ENCODE data around the gene ZNF747. TPM values are rescaled to one million over a fixed set of nuclear protein-coding genes. Genes with fewer than 3 reads are reported as not detected.

Gene ZNF747
- total RNA-seq, 1 experiment from 2014 or later: 10.9 TPM

DNA sequence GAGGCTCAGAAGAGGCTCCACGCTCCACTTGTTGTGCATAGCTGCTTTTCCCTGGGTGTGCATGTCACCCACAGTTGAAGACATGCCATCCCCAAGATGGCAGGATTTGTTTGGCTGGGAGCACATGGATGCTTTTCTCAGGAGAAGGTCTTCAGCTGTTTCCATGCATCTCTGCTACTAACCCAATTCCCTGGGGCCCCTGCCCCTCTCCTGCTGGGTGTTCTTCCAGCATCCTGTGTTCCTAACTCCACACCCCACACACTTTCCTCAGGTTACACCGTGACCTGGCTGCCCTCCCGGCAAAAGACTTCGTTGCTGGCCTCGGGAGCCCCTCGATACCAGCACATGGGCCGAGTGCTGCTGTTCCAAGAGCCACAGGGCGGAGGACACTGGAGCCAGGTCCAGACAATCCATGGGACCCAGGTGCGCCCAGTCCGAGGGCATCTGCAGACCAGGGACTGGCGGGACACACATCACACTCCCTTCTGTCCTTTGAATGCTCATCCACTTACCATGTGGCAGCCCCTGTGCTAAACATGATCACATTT lies 40.6 kb downstream of the ZNF747 start:
- 0 out of 2 replicates have a peak, but pooled peaks cover 3% of the 10 kb centered on the region for H3K4me1 ChIP-seq (ENCODE audit: control insufficient read depth, insufficient read depth, low read length)
- no peak overlapping the region for H3K4me3 ChIP-seq (ENCODE audit: low read depth in 2 of 2, low read length in 2 of 2)
- no peaks in the 10 kb centered on the region for H3K27me3 ChIP-seq (ENCODE audit: control insufficient read depth, insufficient read depth, low read length)
- intact Hi-C loops (cut with micrococcal nuclease; ENCODE audit: unreplicated experiment): no loop called here
- in situ Hi-C loops (cut with HindIII; ENCODE audit: low pct_unique_long_range_greater_than_20kb, low sequenced_read_pairs): no loop called here
- H3K27ac ChIP-seq (ENCODE audit: low read length): no peak overlapping the region
- ATAC-seq: peak; percentile 41; the same call in 1 of the 2 replicates
- no peaks in the 10 kb centered on the region for H3K36me3 ChIP-seq (ENCODE audit: control insufficient read depth, insufficient read depth, low read length)
- TF ChIP-seq POLR2AphosphoS5 (IDR thresholded peaks at IDR 0.05; ENCODE audit: low read depth, low read length) (no peak), TCF7L2 (IDR thresholded peaks at IDR 0.05; ENCODE audit: low read depth, low read length) (no peak)
- TF ChIP-seq, protein P1, sequence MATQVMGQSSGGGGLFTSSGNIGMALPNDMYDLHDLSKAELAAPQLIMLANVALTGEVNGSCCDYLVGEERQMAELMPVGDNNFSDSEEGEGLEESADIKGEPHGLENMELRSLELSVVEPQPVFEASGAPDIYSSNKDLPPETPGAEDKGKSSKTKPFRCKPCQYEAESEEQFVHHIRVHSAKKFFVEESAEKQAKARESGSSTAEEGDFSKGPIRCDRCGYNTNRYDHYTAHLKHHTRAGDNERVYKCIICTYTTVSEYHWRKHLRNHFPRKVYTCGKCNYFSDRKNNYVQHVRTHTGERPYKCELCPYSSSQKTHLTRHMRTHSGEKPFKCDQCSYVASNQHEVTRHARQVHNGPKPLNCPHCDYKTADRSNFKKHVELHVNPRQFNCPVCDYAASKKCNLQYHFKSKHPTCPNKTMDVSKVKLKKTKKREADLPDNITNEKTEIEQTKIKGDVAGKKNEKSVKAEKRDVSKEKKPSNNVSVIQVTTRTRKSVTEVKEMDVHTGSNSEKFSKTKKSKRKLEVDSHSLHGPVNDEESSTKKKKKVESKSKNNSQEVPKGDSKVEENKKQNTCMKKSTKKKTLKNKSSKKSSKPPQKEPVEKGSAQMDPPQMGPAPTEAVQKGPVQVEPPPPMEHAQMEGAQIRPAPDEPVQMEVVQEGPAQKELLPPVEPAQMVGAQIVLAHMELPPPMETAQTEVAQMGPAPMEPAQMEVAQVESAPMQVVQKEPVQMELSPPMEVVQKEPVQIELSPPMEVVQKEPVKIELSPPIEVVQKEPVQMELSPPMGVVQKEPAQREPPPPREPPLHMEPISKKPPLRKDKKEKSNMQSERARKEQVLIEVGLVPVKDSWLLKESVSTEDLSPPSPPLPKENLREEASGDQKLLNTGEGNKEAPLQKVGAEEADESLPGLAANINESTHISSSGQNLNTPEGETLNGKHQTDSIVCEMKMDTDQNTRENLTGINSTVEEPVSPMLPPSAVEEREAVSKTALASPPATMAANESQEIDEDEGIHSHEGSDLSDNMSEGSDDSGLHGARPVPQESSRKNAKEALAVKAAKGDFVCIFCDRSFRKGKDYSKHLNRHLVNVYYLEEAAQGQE (IDR thresholded peaks at IDR 0.05; ENCODE audit: insufficient read depth in 1 of 2, low read depth in 2 of 2, low read length in 1 of 2): no peak
- POLR2A ChIA-PET: interaction anchor here (0.6 kb wide), 1 partner anchor 63 kb away, joined by 6 read pairs; no protein-coding TSS in a partner anchor
- H3K9me3 ChIP-seq (ENCODE audit: control insufficient read depth, insufficient read depth, low read depth, low read length): no peaks in the 10 kb centered on the region
- no TSS peak for BruUV-seq (replicated peaks)
- CTCF ChIA-PET: no interaction called here
- DNase-seq (ENCODE audit: low read depth, low spot score): no peak

- DNase-seq (ENCODE audit: low read depth, low spot score): peak; percentile 20
Measured at GRCh38 chr16:30491744-30492308, 42.8 kb downstream of the ZNF747 start.

More at GRCh38 chr16:30491744-30492308, 42.8 kb downstream of the ZNF747 start:
- in situ Hi-C loops (cut with HindIII; ENCODE audit: low pct_unique_long_range_greater_than_20kb, low sequenced_read_pairs): no loop called here
- peak; percentile 80 for ATAC-seq
- Histone ChIP-seq H3K9me3 (ENCODE audit: control insufficient read depth, insufficient read depth, low read depth, low read length) (no peaks in the 10 kb centered on the region), H3K36me3 (ENCODE audit: control insufficient read depth, insufficient read depth, low read length) (no peaks in the 10 kb centered on the region), H3K4me1 (ENCODE audit: control insufficient read depth, insufficient read depth, low read length) (0 out of 2 replicates have a peak, but pooled peaks cover 3% of the 10 kb centered on the region), H3K4me3 (ENCODE audit: low read depth in 2 of 2, low read length in 2 of 2) (no peak overlapping the region), H3K27me3 (ENCODE audit: control insufficient read depth, insufficient read depth, low read length) (no peaks in the 10 kb centered on the region), H3K27ac (ENCODE audit: low read length) (no peak overlapping the region)
- no TSS peak for BruUV-seq (replicated peaks)
- CTCF ChIA-PET: interaction anchor here (0.7 kb wide), 1 partner anchor 133 kb away, joined by 3 read pairs; no protein-coding TSS in a partner anchor
- TF ChIP-seq POLR2AphosphoS5 (IDR thresholded peaks at IDR 0.05; ENCODE audit: low read depth, low read length): no peak
- no peak for TF ChIP-seq CTCF (IDR thresholded peaks at IDR 0.05)
- TF ChIP-seq, protein P1 (IDR thresholded peaks at IDR 0.05; ENCODE audit: insufficient read depth in 1 of 2, low read depth in 2 of 2, low read length in 1 of 2): no peak
- no peak for TF ChIP-seq SIN3A (IDR thresholded peaks at IDR 0.05; ENCODE audit: borderline replicate concordance, insufficient read depth, low read depth, low read length)
- TF ChIP-seq TCF7L2 (IDR thresholded peaks at IDR 0.05; ENCODE audit: low read depth, low read length): no peak
- intact Hi-C loops (cut with micrococcal nuclease; ENCODE audit: unreplicated experiment): no loop called here
- POLR2A ChIA-PET: interaction anchor here (0.7 kb wide), 1 partner anchor 18 kb away, joined by 9 read pairs; no protein-coding TSS in a partner anchor
